PFSK-1 (cell line): ENCODE measurements around the gene ATL3.

Experiments
- FOXP2 ChIP-seq: optimal IDR thresholded peaks from 2 replicates; pipeline ENCODE3; 2011; ENCODE audit warnings: borderline replicate concordance, control low read depth, inconsistent platforms; ENCODE audit not compliant: insufficient read depth; ENCODE audit errors: extremely low read length, extremely low read depth
- POLR2AphosphoS5 ChIP-seq: IDR thresholded peaks from 2 replicates; pipeline ENCODE4 v1.6.1; 2012; ENCODE audit warnings: low read depth, mild to moderate bottlenecking, control low read depth, low read length, moderate library complexity
- REST ChIP-seq, 2 experiments: IDR thresholded peaks; 2 replicates each; pipeline versions ENCODE4 v1.6.1 to v1.8.0; 2011 to 2012; ENCODE audit warnings: low read depth in 2 of 2, low read length in 2 of 2, control low read depth in 1 of 2, inconsistent platforms in 1 of 2, mild to moderate bottlenecking in 1 of 2, moderate library complexity in 1 of 2; ENCODE audit not compliant: insufficient read depth in 1 of 2
- SIN3A ChIP-seq: IDR thresholded peaks from 2 replicates; pipeline ENCODE4 v1.6.1; 2012; ENCODE audit warnings: mild to moderate bottlenecking, low read length, moderate library complexity, borderline replicate concordance; ENCODE audit not compliant: insufficient read depth
- TAF1 ChIP-seq: IDR thresholded peaks from 2 replicates; pipeline ENCODE4 v1.6.1; 2012; ENCODE audit warnings: low read length, control low read depth, borderline replicate concordance; ENCODE audit not compliant: insufficient read depth

ATL3 gene

GRCh38 chr11:63687845-63688244, 16.7 kb upstream of the ATL3 start:
- TF ChIP-seq REST (IDR thresholded peaks at IDR 0.05; ENCODE audit: insufficient read depth in 1 of 2, low read depth in 2 of 2, low read length in 2 of 2), result no peak
- no peak for TF ChIP-seq SIN3A
- no peak for TF ChIP-seq TAF1
- TF ChIP-seq POLR2AphosphoS5, result no peak
- no peak for TF ChIP-seq FOXP2

GRCh38 chr11:63686926-63687325, 15.8 kb upstream of the ATL3 start:
- no peak for TF ChIP-seq POLR2AphosphoS5
- TF ChIP-seq SIN3A, result no peak
- TF ChIP-seq FOXP2, result no peak
- TF ChIP-seq REST (IDR thresholded peaks at IDR 0.05; ENCODE audit: insufficient read depth in 1 of 2, low read depth in 2 of 2, low read length in 2 of 2), result no peak
- no peak for TF ChIP-seq TAF1

- TF ChIP-seq SIN3A (no peak), REST (IDR thresholded peaks at IDR 0.05; ENCODE audit: insufficient read depth in 1 of 2, low read depth in 2 of 2, low read length in 2 of 2) (no peak)
Measured at GRCh38 chr11:63683133-63683991, 12.2 kb upstream of the ATL3 start.

- no peak for TF ChIP-seq POLR2AphosphoS5
- TF ChIP-seq FOXP2, result no peak
- no peak for TF ChIP-seq SIN3A
- no peak for TF ChIP-seq TAF1
- no peak for TF ChIP-seq REST (IDR thresholded peaks at IDR 0.05; ENCODE audit: insufficient read depth in 1 of 2, low read depth in 2 of 2, low read length in 2 of 2)
Measured at GRCh38 chr11:63682066-63683021, 11.2 kb upstream of the ATL3 start.
